ENCODE results near the gene ANXA5.
"Not testable (repeated sequence)": the region's sequence is repeated elsewhere in the genome, so short reads cannot be mapped to it uniquely, and the experiment has no call there.

The ANXA5 gene

DNA sequence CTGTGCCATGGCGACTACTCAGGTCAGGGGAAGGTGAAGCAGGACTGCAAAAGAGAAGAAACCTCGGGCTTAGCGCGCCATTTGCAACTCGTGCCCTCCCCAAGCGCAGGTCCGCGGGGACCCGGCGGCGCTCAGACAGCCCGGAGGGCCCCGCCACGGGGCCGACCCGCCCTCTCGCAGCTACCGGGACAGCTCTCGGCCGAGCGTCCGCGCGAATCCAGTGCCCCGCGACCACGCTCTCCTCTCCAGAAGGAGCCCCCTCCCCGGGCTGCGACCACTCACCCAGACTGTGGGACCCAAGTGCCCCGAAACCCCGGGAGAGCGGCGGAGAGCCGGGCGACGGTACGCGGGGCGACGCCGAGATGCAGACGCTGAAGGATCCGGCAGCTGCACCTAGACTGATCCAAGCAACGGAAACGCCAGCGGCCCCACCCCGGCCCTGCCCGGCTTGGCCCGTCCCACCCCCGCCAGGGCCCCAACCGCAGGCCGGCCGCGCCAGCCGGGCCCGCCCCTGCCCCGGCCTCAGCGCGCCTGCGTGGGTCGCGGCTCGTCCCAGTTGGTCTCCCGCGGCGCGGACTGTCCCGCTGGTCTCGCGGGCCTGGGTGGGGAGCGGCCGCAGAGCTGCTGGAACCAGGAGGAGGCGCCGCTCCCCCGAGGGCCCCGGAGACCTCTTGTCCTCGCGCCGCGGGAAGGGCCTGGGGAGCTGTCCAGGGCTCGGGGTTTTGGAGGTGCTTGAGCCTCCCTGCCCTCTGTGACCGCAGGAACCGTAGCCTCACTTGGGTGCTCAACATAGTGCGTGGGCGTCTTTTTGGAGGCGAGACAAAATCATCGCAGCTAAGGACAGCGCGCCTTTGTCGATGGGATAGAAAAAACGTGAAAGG is at the start of gene ANXA5:
Gene ANXA5 (minus strand): TSS at position 400 of the 881 bp plus-strand sequence. CDS start 391 bp downstream, at position 9.
- no peak for DNase-seq

DNA sequence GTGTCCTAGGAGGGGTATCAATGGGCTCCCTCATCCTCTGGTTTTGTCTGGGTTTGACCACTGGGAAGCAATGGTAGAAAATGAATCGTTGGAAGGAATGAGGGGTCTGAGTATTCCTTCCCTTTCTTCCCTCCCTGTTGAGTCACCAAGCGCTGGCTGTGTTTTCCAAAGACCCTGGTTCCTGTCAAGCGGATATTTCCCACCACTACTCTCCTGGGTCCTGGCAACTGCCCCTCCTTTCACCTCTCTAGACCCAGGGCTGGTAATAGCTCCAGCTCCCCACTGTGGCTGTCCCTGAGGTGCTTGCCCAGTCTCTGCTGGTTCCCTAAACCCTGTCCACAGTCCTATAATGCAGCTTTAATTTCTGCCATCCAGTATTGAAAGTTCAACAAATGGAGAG is 46.0 kb upstream of the ANXA5 start:
- DNase-seq: no peak

GRCh38 chr4:121741751-121742150 is 45.0 kb upstream of the ANXA5 start:
- DNase-seq: no peak

DNA sequence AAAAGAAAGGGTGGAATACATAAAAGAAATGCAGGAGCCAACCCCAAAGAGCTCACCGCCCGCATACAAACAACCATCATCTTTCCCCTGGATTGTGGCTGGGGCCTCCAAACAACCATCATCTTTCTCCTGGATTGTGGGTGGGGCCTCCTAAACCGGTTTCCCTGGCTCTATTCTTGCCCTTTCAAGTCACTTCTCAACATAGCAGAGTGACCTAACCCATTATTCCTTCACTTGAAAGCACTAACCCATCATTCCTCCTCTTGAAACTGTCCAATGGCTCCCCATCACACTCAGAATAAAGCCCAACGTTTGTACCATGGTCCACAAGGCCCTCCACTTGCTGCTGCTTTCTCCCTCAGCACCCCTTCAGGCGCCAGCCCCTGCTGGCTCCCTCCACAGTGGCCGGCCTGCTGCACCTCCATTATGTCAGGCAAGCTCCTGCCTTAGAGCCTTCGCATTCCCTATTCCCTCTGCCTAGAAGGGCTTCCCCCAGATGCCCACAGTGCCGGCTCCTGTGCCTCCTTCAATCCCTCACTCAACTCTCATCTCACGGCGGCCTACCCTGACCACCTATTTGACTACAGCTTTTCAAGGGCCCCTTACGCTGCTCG is 44.1 kb upstream of the ANXA5 start:
- no peak for DNase-seq

GRCh38 chr4:121739575-121739974 is 42.8 kb upstream of the ANXA5 start:
- no peak for DNase-seq

DNA sequence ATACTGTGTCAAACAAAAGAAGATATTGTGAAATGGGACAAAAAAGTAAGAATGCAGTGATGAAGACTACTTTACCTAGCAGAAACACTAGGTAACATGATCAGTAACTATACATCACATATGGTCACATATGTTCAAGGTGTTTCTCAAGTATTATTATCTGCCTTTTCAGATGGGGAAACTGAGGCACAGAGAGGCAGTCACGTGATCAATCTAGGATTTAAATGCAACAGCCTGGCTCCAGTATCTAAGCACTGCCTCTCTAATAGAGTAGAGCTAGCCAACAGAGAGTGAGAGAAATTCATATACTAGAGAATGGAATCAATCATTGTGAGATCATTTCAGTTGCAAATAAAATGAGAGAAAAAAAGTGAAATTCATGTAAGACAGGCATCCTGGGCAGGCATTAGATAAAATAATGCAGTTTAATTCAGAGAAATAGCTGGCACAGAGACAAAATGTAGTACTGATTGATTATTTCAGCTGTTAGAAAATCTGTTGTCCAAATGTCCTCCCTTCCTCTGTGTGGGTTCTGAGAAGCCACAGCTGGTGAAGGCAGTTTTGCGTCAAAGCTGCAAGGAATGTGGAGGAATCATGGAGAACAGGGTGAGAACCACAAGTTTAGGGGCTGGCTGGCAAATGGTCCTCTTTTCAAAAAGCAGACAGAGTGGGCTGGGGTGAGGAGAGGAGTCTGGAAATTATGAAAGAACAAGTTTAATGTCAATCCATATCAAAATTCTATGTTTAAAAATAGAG is 42.2 kb upstream of the ANXA5 start:
- no peak for DNase-seq

- no peak for DNase-seq
Measured at GRCh38 chr4:121737846-121738554, 41.2 kb upstream of the ANXA5 start.

DNA sequence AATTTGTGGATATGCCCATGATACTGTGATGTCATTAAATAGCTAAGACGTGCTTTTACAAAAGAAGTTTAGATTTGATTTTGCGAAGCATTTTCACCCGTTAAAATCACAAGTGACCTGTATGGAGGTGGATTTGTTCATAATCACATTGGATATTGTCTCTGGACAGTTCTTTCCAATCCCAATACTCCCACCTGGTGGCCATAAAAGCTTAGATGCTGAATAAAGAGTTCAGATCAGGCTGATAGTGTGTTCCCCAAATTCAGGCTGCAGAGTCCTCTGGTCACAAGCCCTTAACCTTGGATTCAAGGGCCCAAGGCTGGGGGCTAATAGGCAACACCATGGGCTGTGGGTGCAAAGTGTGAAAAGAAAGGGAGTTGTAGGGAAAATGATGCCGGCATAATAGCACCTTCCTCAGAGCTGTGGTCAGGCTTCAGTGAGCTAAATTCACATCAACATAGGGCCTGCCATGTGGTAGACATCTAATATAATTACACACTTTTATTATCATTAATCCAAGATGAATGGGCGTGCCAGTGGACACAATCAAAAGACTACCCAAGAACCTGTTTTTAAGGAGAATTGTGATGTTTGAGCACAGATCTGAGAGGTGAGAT is 40.1 kb upstream of the ANXA5 start:
- DNase-seq: no peak

- DNase-seq: no peak
Measured at GRCh38 chr4:121734571-121734970, 37.8 kb upstream of the ANXA5 start.

- DNase-seq: no peak
Measured at GRCh38 chr4:121733942-121734341, 37.2 kb upstream of the ANXA5 start.

DNA sequence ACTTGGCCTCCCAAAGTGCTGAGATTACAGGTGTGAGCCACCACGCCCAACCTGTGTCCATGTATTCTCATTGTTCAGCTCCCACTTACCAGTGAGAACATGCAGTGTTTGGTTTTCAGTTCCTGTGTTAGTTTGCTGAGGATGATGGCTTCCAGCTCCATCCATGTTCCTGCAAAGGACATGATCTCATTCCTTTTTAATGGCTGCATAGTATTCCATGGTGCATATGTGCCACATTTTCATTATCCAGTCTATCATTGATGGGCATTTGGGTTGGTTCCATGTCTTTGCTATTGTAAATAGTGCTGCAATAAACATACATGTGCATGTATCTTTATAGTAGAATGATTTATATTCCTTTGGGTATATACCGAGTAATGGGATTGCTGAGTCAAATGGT is 33.0 kb upstream of the ANXA5 start:
- DNase-seq: not testable (repeated sequence)

GRCh38 chr4:121728798-121729226 is 32.0 kb upstream of the ANXA5 start:
- DNase-seq: no peak

DNA sequence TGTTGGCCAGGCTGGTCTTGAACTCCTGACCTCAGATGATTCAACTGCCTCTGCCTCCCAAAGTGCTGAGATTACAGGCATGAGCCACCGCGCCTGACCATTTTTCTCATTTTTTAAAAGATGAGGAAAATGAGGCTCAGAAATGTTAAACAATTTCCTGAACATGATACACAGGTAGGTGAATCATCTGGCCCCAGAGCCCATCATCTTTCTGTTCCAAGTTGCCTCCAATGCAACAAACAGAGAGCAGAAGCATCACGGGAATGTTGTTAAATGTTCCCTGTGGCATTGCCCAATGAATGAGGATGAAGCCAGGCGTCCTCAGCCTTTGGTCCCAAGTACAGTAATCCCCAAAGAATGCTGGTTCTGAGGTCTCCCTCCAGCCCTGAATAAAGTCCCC is 31.3 kb upstream of the ANXA5 start:
- DNase-seq: no peak

GRCh38 chr4:121726642-121727268 is 30.0 kb upstream of the ANXA5 start:
- DNase-seq: no peak

GRCh38 chr4:121724671-121725070 is 27.9 kb upstream of the ANXA5 start:
- DNase-seq: no peak

DNA sequence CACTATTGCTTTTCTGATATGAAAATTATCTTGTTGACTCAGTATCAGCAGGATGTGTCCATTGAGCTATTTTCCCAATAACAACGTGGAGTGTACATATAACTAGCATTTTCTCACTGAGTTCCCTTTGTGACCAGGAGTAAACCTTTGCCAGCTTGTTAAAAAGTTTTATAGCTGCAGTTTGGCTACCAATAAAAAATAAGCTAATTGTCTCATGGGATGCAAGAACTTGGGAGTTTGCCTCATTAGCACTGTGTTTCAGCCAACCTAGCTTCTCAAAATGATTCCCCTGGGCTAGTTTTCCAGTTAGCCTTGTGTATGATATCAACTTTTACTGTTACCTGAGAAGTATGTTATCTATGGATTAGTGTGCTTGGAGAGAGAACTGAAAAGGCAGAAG is 24.9 kb upstream of the ANXA5 start:
- no peak for DNase-seq

DNA sequence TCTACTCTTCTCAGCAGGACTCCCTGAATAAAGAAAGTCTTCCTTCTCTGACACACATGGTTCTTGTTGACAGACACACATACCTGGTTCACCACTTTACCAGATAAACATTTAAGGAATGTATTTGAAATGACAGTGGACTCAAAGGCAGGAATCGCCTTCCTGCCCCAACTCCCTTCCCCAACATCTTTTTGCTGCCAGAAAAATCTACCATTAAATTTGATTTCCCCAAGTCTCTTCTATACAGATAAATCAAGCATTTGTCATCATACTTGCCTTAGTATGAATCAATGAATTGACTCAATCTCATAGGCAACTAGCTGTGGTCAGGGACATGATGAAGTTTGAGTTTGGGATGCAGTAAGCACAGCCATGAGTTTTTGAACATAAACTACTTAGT is 23.3 kb upstream of the ANXA5 start:
- DNase-seq: no peak

DNA sequence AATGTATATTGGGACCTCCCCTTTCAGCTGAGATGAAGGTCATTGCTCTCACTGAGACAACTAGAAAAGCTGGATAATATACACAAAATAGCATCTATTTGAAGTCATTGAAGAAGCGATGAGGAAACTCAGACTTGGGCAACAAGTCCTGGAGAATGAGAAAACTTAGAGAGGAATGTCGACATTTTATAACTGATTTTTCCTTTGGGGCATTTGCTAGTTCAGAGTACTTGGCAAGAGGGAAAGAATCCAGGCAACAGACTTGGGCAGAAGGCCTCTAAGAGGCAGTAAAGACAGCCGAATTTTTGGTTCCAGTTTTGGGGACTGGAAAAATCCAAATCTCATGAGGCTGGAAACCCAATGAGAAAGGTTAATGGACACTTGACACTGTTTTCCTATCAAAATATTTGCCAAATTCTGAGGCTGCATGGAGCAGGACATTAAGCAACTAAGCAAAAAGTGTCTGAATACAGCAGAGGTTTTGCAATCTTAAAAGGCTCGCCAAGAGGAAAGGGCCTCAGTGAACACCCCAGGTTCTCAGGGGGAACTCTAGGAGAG is 21.0 kb upstream of the ANXA5 start:
- no peak for DNase-seq

- DNase-seq: no peak
Measured at GRCh38 chr4:121714548-121714947, 17.8 kb upstream of the ANXA5 start.

DNA sequence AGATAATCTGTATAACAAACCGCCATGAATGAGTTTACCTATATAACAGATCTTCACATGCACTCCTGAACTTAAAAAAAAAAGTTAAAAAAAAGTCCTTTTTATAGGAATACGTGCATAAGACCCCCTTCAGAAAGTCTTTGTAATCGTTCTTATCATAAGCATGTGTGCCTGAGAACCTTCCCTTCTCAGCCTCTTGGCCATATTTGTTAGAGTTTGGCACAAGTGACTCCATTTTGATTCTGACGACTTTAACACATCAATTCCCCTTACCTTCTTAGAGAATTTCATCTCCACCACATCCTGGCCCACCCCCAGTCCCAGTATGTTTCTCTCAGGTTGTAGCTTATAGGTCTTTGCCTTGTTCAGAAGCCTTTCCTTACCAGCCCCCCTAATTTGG is 16.0 kb upstream of the ANXA5 start:
- no peak for DNase-seq

DNA sequence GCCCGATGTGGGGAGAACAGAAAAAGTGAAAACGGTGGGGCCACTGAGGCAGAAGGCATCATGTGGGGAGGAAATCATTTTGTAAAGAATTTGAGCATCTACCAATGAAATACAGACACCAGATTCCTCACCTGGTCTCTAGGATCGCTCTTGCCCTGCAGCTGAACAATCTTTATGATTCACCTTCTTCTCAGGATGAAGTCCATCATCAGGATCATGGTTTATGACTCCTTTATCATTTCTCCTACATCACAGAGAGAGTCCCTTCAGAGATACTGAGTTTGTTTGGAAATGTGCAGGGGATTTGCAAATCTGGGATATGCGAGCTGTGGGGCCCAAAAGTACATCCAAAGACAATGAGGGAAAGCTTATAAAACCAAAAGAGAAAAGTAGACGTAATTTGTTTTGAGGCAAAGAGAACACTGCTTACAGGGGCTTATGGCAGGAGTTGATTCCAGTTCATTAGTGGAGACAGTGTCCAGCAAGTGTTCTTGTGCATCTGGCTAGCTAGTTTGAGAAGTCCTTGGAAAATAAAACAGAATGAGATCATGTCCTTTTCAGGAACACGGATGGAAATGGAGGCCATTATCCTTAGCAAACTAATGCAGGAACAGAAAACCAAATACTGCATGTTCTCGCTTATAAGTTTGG is 15.3 kb upstream of the ANXA5 start:
- DNase-seq: no peak

All from SIG-M5 (cell line).